GM13977 (cell line): ENCODE data around the gene GBA2.

Source experiments
- DNase-seq: peaks from one replicate; pipeline ENCODE4 v3.0.0; 2012; ENCODE audit warnings: low spot score
- CTCF ChIP-seq: IDR thresholded peaks from 2 replicates; pipeline ENCODE4 v1.5.1; 2012; ENCODE audit warnings: mild to moderate bottlenecking, control low read depth; ENCODE audit not compliant: insufficient read depth; ENCODE audit errors: extremely low read depth, missing control alignments
- in situ Hi-C: fragments of 300-500 bp; cut with MboI; formaldehyde crosslinking; loops from one replicate; pipeline ENCODE4 v1.12.0; 2022; ENCODE audit warnings: low sequenced_read_pairs, low pct_unique_long_range_greater_than_20kb, mixed read lengths, inconsistent platforms; ENCODE audit not compliant: unreplicated experiment

The GBA2 gene

DNA sequence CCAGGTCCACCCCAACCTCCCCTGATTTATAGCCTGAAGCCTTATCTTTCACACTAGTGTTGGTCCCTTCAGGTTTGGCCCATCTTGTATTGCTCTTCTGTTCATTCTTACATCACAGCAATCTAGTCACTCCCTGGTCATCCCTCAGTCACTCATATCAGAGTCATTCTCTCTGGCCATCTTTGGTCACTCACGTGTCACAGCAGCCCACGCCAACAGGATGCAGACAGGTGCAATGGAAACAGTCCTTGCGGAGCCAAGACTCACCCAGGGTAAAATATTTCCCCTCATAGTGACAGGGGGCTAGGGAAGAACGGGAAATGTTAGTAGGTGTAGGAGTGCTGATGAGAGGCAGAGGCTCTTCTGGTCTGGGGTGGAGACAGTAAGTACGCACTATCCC, 4.4 kb upstream of the GBA2 start:
- TF ChIP-seq CTCF, result no peak
- no peak for DNase-seq
- in situ Hi-C loops, result no loop called here

DNA sequence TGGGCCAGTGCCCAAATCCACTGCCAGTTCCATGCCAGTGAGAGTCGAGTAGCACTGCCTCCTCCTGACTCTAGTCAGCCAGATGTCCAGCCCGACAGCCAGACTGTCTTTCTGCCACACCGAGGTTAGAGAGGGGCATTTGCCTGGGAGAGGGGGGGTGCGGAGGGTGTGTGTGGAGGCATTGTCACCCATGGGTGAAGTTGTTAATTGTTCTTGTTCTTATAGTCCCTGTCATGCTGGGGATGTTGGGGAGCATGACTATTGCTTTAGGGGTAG, 1.2 kb upstream of the GBA2 start:
- DNase-seq, result no peak
- in situ Hi-C loops, result no loop called here
- no peak for TF ChIP-seq CTCF

- TF ChIP-seq CTCF, result no peak
- peak; percentile 45 for DNase-seq
- in situ Hi-C loops, result no loop called here
Observed at GRCh38 chr9:35749515-35750255, 657 bp upstream of the GBA2 start.

GRCh38 chr9:35748242-35748857, 678 bp downstream of the GBA2 start:
- no peak for DNase-seq
- in situ Hi-C loops, result no loop called here
- no peak for TF ChIP-seq CTCF

DNA sequence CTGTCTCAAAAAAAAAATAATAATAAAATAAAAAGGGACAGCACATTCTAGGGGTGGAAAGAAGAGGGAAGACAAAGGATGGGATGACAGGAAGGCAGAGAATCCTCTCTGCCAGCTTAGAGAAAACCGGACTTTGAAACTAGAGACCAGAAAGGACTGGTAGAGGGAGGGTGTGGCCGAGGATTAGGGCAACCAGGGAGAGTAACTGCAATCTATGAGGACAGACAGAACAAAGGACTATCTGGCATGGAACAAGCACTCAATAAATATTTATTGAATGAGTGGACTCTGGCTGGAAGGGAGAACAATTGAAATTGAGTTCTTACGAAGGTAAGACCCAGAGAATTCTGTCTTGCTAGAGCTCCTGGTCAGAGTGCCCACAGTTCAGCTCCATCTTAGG, 2.4 kb downstream of the GBA2 start:
- DNase-seq, result no peak
- in situ Hi-C loops, result no loop called here
- no peak for TF ChIP-seq CTCF

GRCh38 chr9:35745569-35745968, 3.5 kb downstream of the GBA2 start:
- no peak for TF ChIP-seq CTCF
- in situ Hi-C loops, result no loop called here
- no peak for DNase-seq
